Upper lobe of left lung (tissue), 4 donors: ENCODE results near the gene ELK1.

ENCODE experiments used
- POLR2A ChIP-seq, 4 donors: fragments of 450-650 bp; IDR thresholded peaks; one replicate each; pipeline ENCODE4 v1.5.1; 2016 to 2017; ENCODE audit warnings: antibody characterized with exemption in 4 of 4, mild to moderate bottlenecking in 2 of 4
- POLR2AphosphoS5 ChIP-seq, 2 donors: sonication (generic); formaldehyde crosslinking; IDR thresholded peaks; one replicate each; pipeline ENCODE4 v1.5.1; 2017; ENCODE audit warnings: antibody characterized with exemption in 2 of 2
- TF ChIP-seq, protein P1 (sequence below), 6 experiments: fragments of 450-650 bp in 4 of 6; fragments of 200-600 bp in 2 of 6; sonication (generic) in 2 of 6; IDR thresholded peaks; one replicate each; pipeline ENCODE4 v1.5.1; 2016 to 2019; ENCODE audit warnings: antibody characterized with exemption in 6 of 6

DNA sequence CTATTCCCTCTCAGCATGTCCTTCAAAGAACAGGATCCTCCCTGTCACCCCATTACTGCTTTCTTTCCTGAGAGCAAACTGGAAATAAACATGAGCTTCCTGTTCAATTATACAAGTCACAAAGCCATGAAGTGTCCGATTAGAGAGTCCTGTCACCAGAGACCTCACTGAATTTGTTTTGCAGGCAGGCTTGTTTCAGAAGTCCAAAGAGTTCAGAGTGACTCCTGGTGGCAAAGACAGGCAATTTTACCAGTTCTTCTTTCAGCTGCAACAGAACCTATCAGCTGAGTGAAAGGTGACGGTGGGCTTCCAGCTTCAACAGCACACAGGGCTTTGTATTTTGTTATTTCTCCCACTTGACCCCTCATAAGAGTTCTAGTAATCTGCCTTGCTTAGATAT, 6.4 kb downstream of the ELK1 start:
- TF ChIP-seq, protein P1, sequence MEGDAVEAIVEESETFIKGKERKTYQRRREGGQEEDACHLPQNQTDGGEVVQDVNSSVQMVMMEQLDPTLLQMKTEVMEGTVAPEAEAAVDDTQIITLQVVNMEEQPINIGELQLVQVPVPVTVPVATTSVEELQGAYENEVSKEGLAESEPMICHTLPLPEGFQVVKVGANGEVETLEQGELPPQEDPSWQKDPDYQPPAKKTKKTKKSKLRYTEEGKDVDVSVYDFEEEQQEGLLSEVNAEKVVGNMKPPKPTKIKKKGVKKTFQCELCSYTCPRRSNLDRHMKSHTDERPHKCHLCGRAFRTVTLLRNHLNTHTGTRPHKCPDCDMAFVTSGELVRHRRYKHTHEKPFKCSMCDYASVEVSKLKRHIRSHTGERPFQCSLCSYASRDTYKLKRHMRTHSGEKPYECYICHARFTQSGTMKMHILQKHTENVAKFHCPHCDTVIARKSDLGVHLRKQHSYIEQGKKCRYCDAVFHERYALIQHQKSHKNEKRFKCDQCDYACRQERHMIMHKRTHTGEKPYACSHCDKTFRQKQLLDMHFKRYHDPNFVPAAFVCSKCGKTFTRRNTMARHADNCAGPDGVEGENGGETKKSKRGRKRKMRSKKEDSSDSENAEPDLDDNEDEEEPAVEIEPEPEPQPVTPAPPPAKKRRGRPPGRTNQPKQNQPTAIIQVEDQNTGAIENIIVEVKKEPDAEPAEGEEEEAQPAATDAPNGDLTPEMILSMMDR (IDR thresholded peaks at IDR 0.05) = peak in 5 of 6 experiments; percentile 18 to 46 (median 33)
- TF ChIP-seq POLR2AphosphoS5 (IDR thresholded peaks at IDR 0.05) (no peak), POLR2A (IDR thresholded peaks at IDR 0.05) (no peak)
